Measurements from ENCODE around the gene GJD4. TPM values are rescaled to one million over a fixed set of nuclear protein-coding genes. Genes with fewer than 3 reads are reported as not detected.

GJD4 gene
- total RNA-seq, 1 donor from 2014 or later, result not detected

GRCh38 chr10:35594115-35595079 is 10.7 kb upstream of the GJD4 start:
- TF ChIP-seq, protein P1, sequence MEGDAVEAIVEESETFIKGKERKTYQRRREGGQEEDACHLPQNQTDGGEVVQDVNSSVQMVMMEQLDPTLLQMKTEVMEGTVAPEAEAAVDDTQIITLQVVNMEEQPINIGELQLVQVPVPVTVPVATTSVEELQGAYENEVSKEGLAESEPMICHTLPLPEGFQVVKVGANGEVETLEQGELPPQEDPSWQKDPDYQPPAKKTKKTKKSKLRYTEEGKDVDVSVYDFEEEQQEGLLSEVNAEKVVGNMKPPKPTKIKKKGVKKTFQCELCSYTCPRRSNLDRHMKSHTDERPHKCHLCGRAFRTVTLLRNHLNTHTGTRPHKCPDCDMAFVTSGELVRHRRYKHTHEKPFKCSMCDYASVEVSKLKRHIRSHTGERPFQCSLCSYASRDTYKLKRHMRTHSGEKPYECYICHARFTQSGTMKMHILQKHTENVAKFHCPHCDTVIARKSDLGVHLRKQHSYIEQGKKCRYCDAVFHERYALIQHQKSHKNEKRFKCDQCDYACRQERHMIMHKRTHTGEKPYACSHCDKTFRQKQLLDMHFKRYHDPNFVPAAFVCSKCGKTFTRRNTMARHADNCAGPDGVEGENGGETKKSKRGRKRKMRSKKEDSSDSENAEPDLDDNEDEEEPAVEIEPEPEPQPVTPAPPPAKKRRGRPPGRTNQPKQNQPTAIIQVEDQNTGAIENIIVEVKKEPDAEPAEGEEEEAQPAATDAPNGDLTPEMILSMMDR (IDR thresholded peaks at IDR 0.05), result no peak
- no peak overlapping the region for H3K27ac Mint-ChIP-seq (ENCODE audit: unreplicated experiment)
- no peak for DNase-seq (ENCODE audit: low spot score)
- H3K4me3 Mint-ChIP-seq (ENCODE audit: unreplicated experiment), result no peak overlapping the region
- H3K36me3 Mint-ChIP-seq (ENCODE audit: low read depth), result peaks cover 2% of the 10 kb centered on the region
- no peaks in the 10 kb centered on the region for H3K4me1 Mint-ChIP-seq (ENCODE audit: low read depth)
- peaks cover 4% of the 10 kb centered on the region for H3K27me3 Mint-ChIP-seq (ENCODE audit: low read depth)
- H3K9me3 Mint-ChIP-seq (ENCODE audit: low read depth), result peaks cover 16% of the 10 kb centered on the region

- no peak overlapping the region for H3K4me3 Mint-ChIP-seq (ENCODE audit: unreplicated experiment)
- peaks cover 16% of the 10 kb centered on the region for H3K9me3 Mint-ChIP-seq (ENCODE audit: low read depth)
- no peak for DNase-seq (ENCODE audit: low spot score)
- H3K36me3 Mint-ChIP-seq (ENCODE audit: low read depth), result peaks cover 2% of the 10 kb centered on the region
- H3K27me3 Mint-ChIP-seq (ENCODE audit: low read depth), result peaks cover 8% of the 10 kb centered on the region
- H3K27ac Mint-ChIP-seq (ENCODE audit: unreplicated experiment), result no peak overlapping the region
- H3K4me1 Mint-ChIP-seq (ENCODE audit: low read depth), result no peaks in the 10 kb centered on the region
- TF ChIP-seq, protein P1 (IDR thresholded peaks at IDR 0.05), result no peak
Measured at GRCh38 chr10:35595106-35595505, 10.0 kb upstream of the GJD4 start.

DNA sequence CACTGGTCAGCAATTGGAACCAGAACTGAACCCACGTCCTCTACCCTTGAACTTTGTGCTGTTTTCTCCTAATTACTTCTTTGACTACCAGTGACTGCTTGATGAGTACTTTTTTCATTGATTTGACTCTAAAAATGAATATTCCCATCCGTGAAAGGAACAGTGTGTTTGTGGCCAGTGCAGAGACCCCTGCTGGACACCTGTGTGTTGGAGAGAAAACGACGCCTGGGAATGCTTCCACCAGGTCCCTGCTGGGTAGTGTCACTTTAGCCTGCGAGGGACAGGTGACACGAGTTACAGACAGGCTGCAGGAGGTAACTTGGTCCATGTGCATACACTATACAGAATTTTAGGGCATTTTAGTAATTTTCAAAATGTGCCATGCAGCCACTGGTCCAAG is 6.8 kb upstream of the GJD4 start:
- no peak overlapping the region for H3K27ac Mint-ChIP-seq (ENCODE audit: unreplicated experiment)
- H3K27me3 Mint-ChIP-seq (ENCODE audit: low read depth), result peaks cover 8% of the 10 kb centered on the region
- TF ChIP-seq, protein P1 (IDR thresholded peaks at IDR 0.05), result peak; percentile 75
- H3K9me3 Mint-ChIP-seq (ENCODE audit: low read depth), result peaks cover 8% of the 10 kb centered on the region
- no peak for DNase-seq (ENCODE audit: low spot score)
- H3K4me1 Mint-ChIP-seq (ENCODE audit: low read depth), result no peaks in the 10 kb centered on the region
- H3K4me3 Mint-ChIP-seq (ENCODE audit: unreplicated experiment), result no peak overlapping the region
- H3K36me3 Mint-ChIP-seq (ENCODE audit: low read depth), result peaks cover 3% of the 10 kb centered on the region

DNA sequence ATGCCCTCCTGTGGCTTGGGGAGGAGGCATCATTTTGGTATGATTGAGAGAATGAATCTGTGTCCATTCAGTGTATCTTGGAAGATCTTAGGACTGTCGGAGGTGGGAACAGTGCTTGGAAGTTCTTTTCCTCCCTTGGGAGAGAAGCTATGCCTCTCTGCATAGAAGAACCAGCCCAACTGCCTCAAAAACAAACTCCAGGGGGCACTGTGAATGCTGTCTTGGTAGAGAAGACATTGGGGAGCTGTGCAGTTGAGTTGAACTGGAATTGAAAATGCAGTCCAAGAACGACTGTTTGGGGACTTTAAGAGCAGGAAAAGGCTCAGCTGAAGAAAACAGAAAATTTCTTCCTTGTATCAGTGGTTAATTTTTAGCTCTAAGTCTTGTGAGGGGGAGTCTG is 4.9 kb upstream of the GJD4 start:
- H3K4me3 Mint-ChIP-seq (ENCODE audit: unreplicated experiment), result no peak overlapping the region
- peaks cover 3% of the 10 kb centered on the region for H3K36me3 Mint-ChIP-seq (ENCODE audit: low read depth)
- peaks cover 8% of the 10 kb centered on the region for H3K27me3 Mint-ChIP-seq (ENCODE audit: low read depth)
- TF ChIP-seq, protein P1 (IDR thresholded peaks at IDR 0.05), result peak; percentile 44
- H3K4me1 Mint-ChIP-seq (ENCODE audit: low read depth), result no peaks in the 10 kb centered on the region
- peaks cover 8% of the 10 kb centered on the region for H3K9me3 Mint-ChIP-seq (ENCODE audit: low read depth)
- H3K27ac Mint-ChIP-seq (ENCODE audit: unreplicated experiment), result no peak overlapping the region
- no peak for DNase-seq (ENCODE audit: low spot score)

DNA sequence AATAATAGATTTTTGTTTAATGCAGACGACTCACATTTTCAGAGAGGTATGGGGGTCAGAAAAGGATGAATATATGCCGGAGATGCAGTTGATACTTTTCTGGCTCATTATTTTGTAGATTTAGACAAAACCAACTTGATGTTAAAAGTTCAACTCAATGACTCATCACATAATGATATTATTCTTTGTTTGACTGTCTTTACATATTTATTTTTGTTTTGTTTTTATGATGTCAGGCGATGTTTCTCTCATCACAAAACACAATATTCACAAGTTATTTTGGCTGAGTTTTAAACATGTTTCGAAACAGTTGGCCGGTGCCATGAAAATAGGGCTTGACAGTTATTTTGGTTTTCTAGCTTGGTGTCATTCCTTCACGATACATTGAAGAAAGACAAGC is 1.3 kb downstream of the GJD4 start:
- no peak for DNase-seq (ENCODE audit: low spot score)
- H3K27me3 Mint-ChIP-seq (ENCODE audit: low read depth), result peaks cover 2% of the 10 kb centered on the region
- no peak overlapping the region for H3K27ac Mint-ChIP-seq (ENCODE audit: unreplicated experiment)
- peaks cover under 1% of the 10 kb centered on the region for H3K9me3 Mint-ChIP-seq (ENCODE audit: low read depth)
- no peaks in the 10 kb centered on the region for H3K4me1 Mint-ChIP-seq (ENCODE audit: low read depth)
- peaks cover 2% of the 10 kb centered on the region for H3K36me3 Mint-ChIP-seq (ENCODE audit: low read depth)
- no peak overlapping the region for H3K4me3 Mint-ChIP-seq (ENCODE audit: unreplicated experiment)
- TF ChIP-seq, protein P1 (IDR thresholded peaks at IDR 0.05), result no peak

Measured in chondrocyte (in vitro differentiated cells).